H1 (cell line): ENCODE results near the gene HNRNPA3. TPM values are rescaled to one million over a fixed set of nuclear protein-coding genes. Genes with fewer than 3 reads are reported as not detected.

ENCODE experiments used
- CTCF ChIA-PET: fragments of 300-600 bp; sonication (Branson Sonifier 250); formaldehyde crosslinking; loops from one replicate; lab custom pipeline; 2021; ENCODE audit not compliant: partially characterized antibody; lab: Charles Lee
- POLR2A ChIA-PET: fragments of 300-600 bp; sonication (Branson Sonifier 250); formaldehyde crosslinking; loops from one replicate; lab custom pipeline; 2021; ENCODE audit warnings: inconsistent platforms; ENCODE audit not compliant: partially characterized antibody; lab: Charles Lee
- DNase-seq, 2 experiments: peaks; one replicate each; pipeline versions ENCODE4 v3.0.0 to v3.0.0-alpha.2; 2010 to 2022; ENCODE audit warnings: low spot score in 2 of 2, low read depth in 1 of 2, mixed read lengths in 1 of 2
- FAIRE-seq: peaks from 2 replicates; lab custom pipeline; 2011; peaks lifted over from hg19 to GRCh38; lab: Jason Lieb, UNC
- H2AFZ ChIP-seq: 2 replicates; pipeline ENCODE4 v1.8.1; 2012; ENCODE audit warnings: low read length, inconsistent platforms
- H2AK5ac ChIP-seq: 2 replicates; pipeline ENCODE4 v1.6.1; 2013; ENCODE audit warnings: low read depth, low read length
- H2BK120ac ChIP-seq: replicated peaks from 2 replicates; pipeline ENCODE3; 2013; ENCODE audit warnings: low read depth, low read length, inconsistent platforms
- H2BK12ac ChIP-seq: 2 replicates; pipeline ENCODE4 v1.6.1; 2013; ENCODE audit warnings: low read depth, low read length
- H2BK15ac ChIP-seq: 2 replicates; pipeline ENCODE4 v1.6.1; 2013; ENCODE audit warnings: low read length
- H2BK20ac ChIP-seq: 2 replicates; pipeline ENCODE4 v1.6.1; 2013; ENCODE audit warnings: low read length
- H2BK5ac ChIP-seq: 2 replicates; pipeline ENCODE4 v1.6.1; 2013; ENCODE audit warnings: low read depth, low read length
- H3K14ac ChIP-seq: 2 replicates; pipeline ENCODE4 v1.6.1; 2013; ENCODE audit warnings: inconsistent platforms; ENCODE audit not compliant: insufficient read length
- H3K18ac ChIP-seq: 2 replicates; pipeline ENCODE4 v1.6.1; 2013; ENCODE audit warnings: low read length; ENCODE audit errors: extremely low read depth
- H3K23ac ChIP-seq: 2 replicates; pipeline ENCODE4 v1.6.1; 2013; ENCODE audit warnings: inconsistent platforms; ENCODE audit not compliant: insufficient read length
- H3K23me2 ChIP-seq: 2 replicates; pipeline ENCODE4 v1.6.1; 2013; ENCODE audit warnings: low read depth, low read length
- H3K27ac ChIP-seq: 2 replicates; pipeline ENCODE4 v1.6.1; 2011; ENCODE audit warnings: low read depth, low read length, inconsistent platforms
- H3K27me3 ChIP-seq, 4 experiments: replicated peaks in 1 of 4; 1 replicate in 1 of 4; 2 replicates in 3 of 4; pipeline versions ENCODE4 v1.6.1 to v1.8.1; 2011 to 2013; ENCODE audit warnings: low read length in 3 of 4, mild to moderate bottlenecking in 3 of 4, inconsistent platforms in 2 of 4, mixed read lengths in 2 of 4, moderate library complexity in 1 of 4; ENCODE audit not compliant: control insufficient read depth in 3 of 4, insufficient read depth in 3 of 4; ENCODE audit errors: extremely low read depth in 1 of 4
- H3K36me3 ChIP-seq, 4 experiments: 2 replicates each; pipeline versions ENCODE4 v1.6.1 to v1.8.1; 2011 to 2013; ENCODE audit warnings: mild to moderate bottlenecking in 4 of 4, low read length in 3 of 4, moderate library complexity in 2 of 4, control low read depth in 1 of 4, inconsistent platforms in 1 of 4; ENCODE audit not compliant: insufficient read depth in 4 of 4, control insufficient read depth in 2 of 4
- H3K4ac ChIP-seq: replicated peaks from 2 replicates; pipeline ENCODE3; 2013; ENCODE audit warnings: low read length, low read depth, mixed read lengths, inconsistent platforms; ENCODE audit not compliant: insufficient read length
- H3K4me1 ChIP-seq, 4 experiments: replicated peaks in 1 of 4; 1 replicate in 1 of 4; 2 replicates in 3 of 4; pipeline versions ENCODE4 v1.6.1 to v1.8.1; 2011 to 2013; ENCODE audit warnings: low read length in 3 of 4, inconsistent platforms in 2 of 4, mixed read lengths in 1 of 4; ENCODE audit not compliant: insufficient read depth in 4 of 4, control insufficient read depth in 3 of 4
- H3K4me2 ChIP-seq, 2 experiments: 2 replicates each; pipeline versions ENCODE4 v1.6.1 to v1.8.1; 2011 to 2013; ENCODE audit warnings: low read depth in 2 of 2, low read length in 2 of 2, control low read depth in 1 of 2, inconsistent platforms in 1 of 2, mild to moderate bottlenecking in 1 of 2; ENCODE audit not compliant: insufficient read depth in 1 of 2
- H3K4me3 ChIP-seq, 4 experiments: fragments of 200-600, 300-600 bp in 1 of 4; sonication (generic), shearing (Covaris generic), sonication (Bioruptor Twin) in 1 of 4; 2 replicates each; pipeline versions ENCODE4 v1.5.1 to v1.8.1; 2011 to 2016; ENCODE audit warnings: low read length in 4 of 4, low read depth in 3 of 4, control low read depth in 2 of 4, inconsistent platforms in 2 of 4, mild to moderate bottlenecking in 2 of 4, mixed read lengths in 1 of 4, moderate library complexity in 1 of 4; ENCODE audit not compliant: insufficient read depth in 2 of 4; ENCODE audit errors: extremely low read depth in 1 of 4
- H3K56ac ChIP-seq: replicated peaks from 2 replicates; pipeline ENCODE3; 2013; ENCODE audit warnings: low read depth, mild to moderate bottlenecking, mixed read lengths, low read length, inconsistent platforms; ENCODE audit not compliant: insufficient read length
- H3K79me1 ChIP-seq: 2 replicates; pipeline ENCODE4 v1.6.1; 2013; ENCODE audit warnings: low read depth, low read length, control low read depth
- H3K79me2 ChIP-seq, 2 experiments: 2 replicates each; pipeline versions ENCODE4 v1.6.1 to v1.8.1; 2012 to 2013; ENCODE audit warnings: low read length in 2 of 2, mild to moderate bottlenecking in 2 of 2, inconsistent platforms in 1 of 2; ENCODE audit not compliant: insufficient read depth in 2 of 2, control insufficient read depth in 1 of 2
- H3K9ac ChIP-seq, 4 experiments: replicated peaks in 1 of 4; 1 replicate in 1 of 4; 2 replicates in 3 of 4; pipeline versions ENCODE4 v1.6.1 to v1.8.1; 2011 to 2013; ENCODE audit warnings: low read depth in 3 of 4, low read length in 3 of 4, control low read depth in 2 of 4, mild to moderate bottlenecking in 2 of 4, moderate library complexity in 2 of 4, inconsistent platforms in 1 of 4; ENCODE audit errors: extremely low read depth in 1 of 4
- H3K9me3 ChIP-seq, 2 experiments: 2 replicates each; pipeline versions ENCODE4 v1.6.1 to v1.8.1; 2012 to 2013; ENCODE audit warnings: mild to moderate bottlenecking in 2 of 2, moderate library complexity in 2 of 2, control low read depth in 1 of 2, inconsistent platforms in 1 of 2, low read depth in 1 of 2, low read length in 1 of 2, mixed read lengths in 1 of 2; ENCODE audit not compliant: insufficient read depth in 2 of 2
- H4K20me1 ChIP-seq, 2 experiments: replicated peaks in 1 of 2; 2 replicates each; pipeline versions ENCODE3 to v1.8.1; 2011 to 2013; ENCODE audit warnings: inconsistent platforms in 2 of 2, low read length in 2 of 2, mild to moderate bottlenecking in 1 of 2; ENCODE audit not compliant: insufficient read depth in 2 of 2, control insufficient read depth in 1 of 2
- H4K5ac ChIP-seq: 2 replicates; pipeline ENCODE4 v1.6.1; 2013; ENCODE audit warnings: low read length, low read depth, mixed read lengths, inconsistent platforms; ENCODE audit not compliant: insufficient read length
- H4K8ac ChIP-seq: 2 replicates; pipeline ENCODE4 v1.8.0; 2013; ENCODE audit warnings: mild to moderate bottlenecking, moderate library complexity, low read length, inconsistent platforms; ENCODE audit not compliant: insufficient read depth; ENCODE audit errors: extremely low read depth
- H4K91ac ChIP-seq: replicated peaks from 2 replicates; pipeline ENCODE3; 2013; ENCODE audit warnings: low read length, mixed read lengths, inconsistent platforms; ENCODE audit not compliant: insufficient read length
- ATF3 ChIP-seq: IDR thresholded peaks from 2 replicates; pipeline ENCODE4 v1.6.1; 2011; ENCODE audit warnings: low read depth, mild to moderate bottlenecking, low read length; ENCODE audit not compliant: insufficient read depth
- BACH1 ChIP-seq: IDR thresholded peaks from 2 replicates; pipeline ENCODE4 v1.6.1; 2012; ENCODE audit warnings: low read length, improper control_type of control experiment
- CBX8 ChIP-seq: fragments of 300-800, 300-1000 bp; sonication (generic); IDR thresholded peaks from 2 replicates; pipeline ENCODE4 v1.7.1; 2016; ENCODE audit warnings: low read depth, low read length, borderline replicate concordance
- EZH2 ChIP-seq: fragments of 200-600 bp; sonication (generic); IDR thresholded peaks from 2 replicates; pipeline ENCODE4 v1.7.1; 2012; ENCODE audit warnings: low read depth, mild to moderate bottlenecking, moderate library complexity, low read length, inconsistent platforms; ENCODE audit not compliant: severe bottlenecking
- GTF2F1 ChIP-seq: IDR thresholded peaks from 2 replicates; pipeline ENCODE4 v1.6.1; 2012; ENCODE audit warnings: low read depth, low read length, improper control_type of control experiment, borderline replicate concordance
- NRF1 ChIP-seq: IDR thresholded peaks from 2 replicates; pipeline ENCODE4 v1.6.1; 2011; ENCODE audit warnings: mild to moderate bottlenecking, low read depth, low read length, improper control_type of control experiment
- PHF8 ChIP-seq: fragments of 200-600 bp; sonication (generic); conservative IDR thresholded peaks from 2 replicates; pipeline ENCODE4 v1.7.1; 2012; ENCODE audit warnings: low read depth, mild to moderate bottlenecking, inconsistent platforms, low read length, moderate library complexity
- POLR2AphosphoS5 ChIP-seq: IDR thresholded peaks from 2 replicates; pipeline ENCODE4 v1.6.1; 2011; ENCODE audit warnings: low read depth, low read length
- RBBP5 ChIP-seq: IDR thresholded peaks from 2 replicates; pipeline ENCODE4 v1.7.1; 2012; ENCODE audit warnings: low read depth, mild to moderate bottlenecking, inconsistent platforms, low read length, moderate library complexity, borderline replicate concordance
- SIRT6 ChIP-seq: IDR thresholded peaks from one replicate; pipeline ENCODE4 v1.7.1; 2012; ENCODE audit warnings: low read length, inconsistent platforms
- SIX5 ChIP-seq: IDR thresholded peaks from 2 replicates; pipeline ENCODE4 v1.6.1; 2011; ENCODE audit warnings: mild to moderate bottlenecking, low read depth, low read length
- SP4 ChIP-seq: IDR thresholded peaks from 2 replicates; pipeline ENCODE4 v1.6.1; 2012; ENCODE audit warnings: low read length, inconsistent platforms
- TBP ChIP-seq: IDR thresholded peaks from 2 replicates; pipeline ENCODE4 v1.6.1; 2011; ENCODE audit warnings: low read depth, low read length, improper control_type of control experiment
- WGBS, 2 experiments: shearing (Covaris generic) in 1 of 2; methylation state at CpG; one replicate each; pipeline versions ENCODE4 v1.1.6 to v1.1.7; 2013 to 2015; ENCODE audit warnings: low lambda C conversion rate in 2 of 2, mixed read lengths in 2 of 2, inconsistent platforms in 1 of 2, low coverage in 1 of 2, missing lambda C conversion rate in 1 of 2; ENCODE audit not compliant: insufficient replicate concordance in 2 of 2, insufficient coverage in 1 of 2, insufficient read length in 1 of 2; ENCODE audit errors: extremely low coverage in 1 of 2, missing lambda C conversion rate in 1 of 2; 5-methylcytosine and 5-hydroxymethylcytosine counted together
- polyA plus RNA-seq, 7 experiments: library from polyadenylated mRNA; depleted of rRNA in 3 of 7; stranded (reverse) in 5 of 7; unstranded in 2 of 7; fragments of >200 nt in 5 of 7; fragments of 200-250 nt in 2 of 7; gene quantifications; 1 replicate in 5 of 7; 2 replicates in 1 of 7; 4 replicates in 1 of 7; pipeline versions ENCODE4 v1.2.1 to v1.2.3, GENCODE V29; 2011 to 2013; ENCODE audit warnings: missing spikeins in 2 of 7, mixed read lengths in 2 of 7
- total RNA-seq: library from RNA; stranded (reverse); fragmentation: NEBNext Ultra II Directional; extraction: Animal tissue kit (Norgen Biotek cat#: 25700); gene quantifications from 2 replicates; pipeline ENCODE4 v1.2.1, GENCODE V29; 2021

The HNRNPA3 gene
- total and polyA plus RNA-seq, 2 of the 8 experiments (the other 6 are each of a cell fraction or from before 2014, with no cell fraction given): 66.1 to 408 TPM

GRCh38 chr2:177264209-177264692 is 51.7 kb downstream of the HNRNPA3 start:
- Histone ChIP-seq H3K27me3 (no peaks in the 10 kb centered on the region), H3K79me2 (peaks cover 4 to 40% of the 10 kb centered on the region in 2 experiments), H2AK5ac (no peak overlapping the region), H2BK5ac (peak overlapping the region; percentile 81), H3K9ac (peak overlapping the region; percentile 35 to 94 (median 86); a peak in 6 of 7 replicates), H4K8ac (peak overlapping the region; percentile 96), H2BK12ac (no peak overlapping the region), H3K4me2 (peak overlapping the region; percentile 61 to 69), H4K91ac (peak overlapping the region; percentile 45), H2BK20ac (no peak overlapping the region), H4K20me1 (peaks cover 3 to 4% of the 10 kb centered on the region in 2 experiments), H3K14ac (no peak overlapping the region), H3K56ac (peak overlapping the region; percentile 59), H2BK15ac (no peak overlapping the region), H3K23ac (no peak overlapping the region), H3K23me2 (peaks cover 6% of the 10 kb centered on the region), H3K9me3 (no peaks in the 10 kb centered on the region), H3K4ac (no peak overlapping the region), H3K27ac (peak overlapping the region; percentile 78; the same call in 1 of the 2 replicates), H4K5ac (peak overlapping the region; percentile 65), H2BK120ac (no peak overlapping the region), H3K36me3 (no peaks in the 10 kb centered on the region), H2AFZ (no peak overlapping the region), H3K18ac (peak overlapping the region; percentile 32; the same call in 1 of the 2 replicates), H3K4me3 (peak overlapping the region; percentile 71 to 82 (median 78)), H3K4me1 (peaks cover 0 to 2% (median 2%) of the 10 kb centered on the region in 4 experiments; a peak in 3 of 7 replicates), H3K79me1 (no peaks in the 10 kb centered on the region)
- POLR2A ChIA-PET: interaction anchor here (0.5 to 5.4 kb wide), 34 partner anchors 9 to 464 kb away, joined by 3 to 74 read pairs (median 4); partner anchors contain the start of genes AGPS and HNRNPA3
- CTCF ChIA-PET: interaction anchor here (0.5 to 4.2 kb wide), 20 partner anchors 8 to 612 kb away, joined by 3 to 32 read pairs (median 4); no protein-coding TSS in a partner anchor
- no peak for FAIRE-seq
- DNase-seq: no peak
- 2% methylated on average over 33 of the region's 61 CpGs; no CpG with 5 or more reads in 1 of the 2 experiments for whole genome bisulfite sequencing, 2 experiments
- TF ChIP-seq BACH1: no peak
- no peak for TF ChIP-seq TBP
- no peak for TF ChIP-seq SIX5
- no peak for TF ChIP-seq CBX8
- TF ChIP-seq NRF1: 0 out of 2 replicates have a peak, but pooled peaks have one; percentile 4
- peak; percentile 7; the same call in 1 of the 2 replicates for TF ChIP-seq RBBP5
- TF ChIP-seq SP4: no peak
- no peak for TF ChIP-seq GTF2F1
- 0 out of 2 replicates have a peak, but pooled peaks have one; percentile 25 for TF ChIP-seq PHF8
- no peak for TF ChIP-seq ATF3
- 0 out of 2 replicates have a peak, but pooled peaks have one; percentile 53 for TF ChIP-seq POLR2AphosphoS5
- no peak for TF ChIP-seq EZH2
- TF ChIP-seq SIRT6: no peak
